Left ventricle myocardium inferior (tissue), 1 donor: Measurements from ENCODE around the gene NET1. TPM values are rescaled to one million over a fixed set of nuclear protein-coding genes. Genes with fewer than 3 reads are reported as not detected.

ENCODE experiments used
- DNase-seq: peaks from one replicate; pipeline ENCODE4 v3.0.0-alpha.2; 2020
- H3K27ac ChIP-seq: fragments of 200-600 bp; replicated peaks from 2 replicates; pipeline ENCODE4 v1.8.0; 2021
- H3K27me3 ChIP-seq: fragments of 200-600 bp; 2 replicates; pipeline ENCODE4 v1.8.0; 2021; ENCODE audit warnings: low read depth
- H3K36me3 ChIP-seq: fragments of 200-600 bp; 2 replicates; pipeline ENCODE4 v1.8.0; 2021
- H3K4me1 ChIP-seq: fragments of 200-600 bp; 2 replicates; pipeline ENCODE4 v1.8.0; 2021
- H3K4me3 ChIP-seq: fragments of 200-600 bp; 2 replicates; pipeline ENCODE4 v1.8.0; 2021; ENCODE audit warnings: mild to moderate bottlenecking, moderate library complexity
- H3K9me3 ChIP-seq: fragments of 200-600 bp; replicated peaks from 2 replicates; pipeline ENCODE4 v1.8.0; 2021
- CTCF ChIP-seq: fragments of 200-600 bp; IDR thresholded peaks from 2 replicates; pipeline ENCODE4 v1.8.0; 2021; ENCODE audit warnings: antibody characterized with exemption, mild to moderate bottlenecking, borderline replicate concordance
- intact Hi-C: fragments of 100-400 bp; cut with micrococcal nuclease; formaldehyde crosslinking; loops from one replicate; pipeline ENCODE4 v1.11.0; 2022
- total RNA-seq: library from RNA; stranded (reverse); fragmentation: NEBNext Ultra II Directional; extraction: Animal tissue kit (Norgen Biotek cat#: 25700); gene quantifications from one replicate; pipeline ENCODE4 v1.2.1, GENCODE V29; 2021
- donor health status: DM: no; HTN: yes; CAD: no; lungs with severe emphysema.

NET1 gene
- total RNA-seq, 1 donor from 2014 or later = 11.3 TPM

GRCh38 chr10:5486853-5487235, 74.5 kb downstream of the NET1 start:
- Histone ChIP-seq H3K27ac (no peak overlapping the region), H3K36me3 (no peaks in the 10 kb centered on the region), H3K4me1 (no peaks in the 10 kb centered on the region), H3K4me3 (no peak overlapping the region), H3K27me3 (peaks cover 28% of the 10 kb centered on the region), H3K9me3 (peaks cover 4% of the 10 kb centered on the region)
- no peak for TF ChIP-seq CTCF
- DNase-seq = no peak
- intact Hi-C loops = no loop called here

- Histone ChIP-seq H3K27me3 (peaks cover 28% of the 10 kb centered on the region), H3K4me1 (no peaks in the 10 kb centered on the region), H3K36me3 (no peaks in the 10 kb centered on the region), H3K27ac (no peak overlapping the region), H3K4me3 (no peak overlapping the region), H3K9me3 (peaks cover 12% of the 10 kb centered on the region)
- TF ChIP-seq CTCF = no peak
- no peak for DNase-seq
- intact Hi-C loops = no loop called here
Observed at GRCh38 chr10:5488272-5489161, 76.2 kb downstream of the NET1 start.

GRCh38 chr10:5490032-5490431, 77.7 kb downstream of the NET1 start:
- H3K4me3 ChIP-seq = no peak overlapping the region
- intact Hi-C loops = no loop called here
- no peaks in the 10 kb centered on the region for H3K36me3 ChIP-seq
- peaks cover 12% of the 10 kb centered on the region for H3K9me3 ChIP-seq
- H3K4me1 ChIP-seq = no peaks in the 10 kb centered on the region
- DNase-seq = no peak
- H3K27me3 ChIP-seq = peaks cover 25% of the 10 kb centered on the region
- no peak for TF ChIP-seq CTCF
- no peak overlapping the region for H3K27ac ChIP-seq

GRCh38 chr10:5490698-5491464, 78.5 kb downstream of the NET1 start:
- Histone ChIP-seq H3K27me3 (peaks cover 16% of the 10 kb centered on the region), H3K4me3 (no peak overlapping the region), H3K4me1 (no peaks in the 10 kb centered on the region), H3K27ac (no peak overlapping the region), H3K36me3 (no peaks in the 10 kb centered on the region), H3K9me3 (peaks cover 12% of the 10 kb centered on the region)
- no peak for DNase-seq
- intact Hi-C loops = no loop called here
- TF ChIP-seq CTCF = no peak

- Histone ChIP-seq H3K9me3 (peaks cover 12% of the 10 kb centered on the region), H3K36me3 (no peaks in the 10 kb centered on the region), H3K27me3 (peaks cover 10% of the 10 kb centered on the region), H3K27ac (no peak overlapping the region), H3K4me1 (no peaks in the 10 kb centered on the region), H3K4me3 (no peak overlapping the region)
- TF ChIP-seq CTCF = no peak
- intact Hi-C loops = no loop called here
- no peak for DNase-seq
Observed at GRCh38 chr10:5491477-5491876, 79.1 kb downstream of the NET1 start.
